OCI-LY1 (cell line): ENCODE measurements around the gene ELAC2.

Source experiments
- H2AFZ ChIP-seq: fragments of 200-600 bp; sonication (generic), shearing (Covaris generic); 2 replicates; pipeline ENCODE4 v1.6.0; 2014; ENCODE audit warnings: antibody characterized with exemption, mild to moderate bottlenecking, low read length
- H3F3A ChIP-seq: fragments of 200-600 bp; sonication (generic), shearing (Covaris generic); 2 replicates; pipeline ENCODE4 v1.6.0; 2014; ENCODE audit warnings: mild to moderate bottlenecking, antibody characterized with exemption, low read length, moderate library complexity; ENCODE audit not compliant: insufficient read depth
- H3K27ac ChIP-seq: fragments of 200-600 bp; sonication (generic); 2 replicates; pipeline ENCODE4 v1.5.1; 2014; ENCODE audit warnings: low read length, mixed run types, mild to moderate bottlenecking, low read depth; ENCODE audit not compliant: poor library complexity, severe bottlenecking
- H3K27me3 ChIP-seq: fragments of 200-600 bp; sonication (generic); 2 replicates; pipeline ENCODE4 v1.6.0; 2014; ENCODE audit warnings: antibody characterized with exemption, mild to moderate bottlenecking, low read length, moderate library complexity; ENCODE audit not compliant: insufficient read depth
- H3K36me3 ChIP-seq: fragments of 200-600 bp; sonication (generic); 2 replicates; pipeline ENCODE4 v1.6.1; 2014; ENCODE audit warnings: mild to moderate bottlenecking, antibody characterized with exemption, low read length, moderate library complexity, mixed read lengths; ENCODE audit not compliant: insufficient read depth
- H3K4me1 ChIP-seq: fragments of 200-600 bp; sonication (generic); 2 replicates; pipeline ENCODE4 v1.5.1; 2014; ENCODE audit warnings: mild to moderate bottlenecking, low read length, moderate library complexity; ENCODE audit not compliant: insufficient read depth, severe bottlenecking
- H3K4me2 ChIP-seq: fragments of 200-600 bp; sonication (generic), shearing (Covaris generic); 2 replicates; pipeline ENCODE4 v1.6.1; 2014; ENCODE audit warnings: low read length
- H3K4me3 ChIP-seq: fragments of 200-600 bp; sonication (generic); 2 replicates; pipeline ENCODE4 v1.5.1; 2014; ENCODE audit warnings: low read length, low read depth, mild to moderate bottlenecking, mixed read lengths; ENCODE audit not compliant: poor library complexity, severe bottlenecking
- H3K79me2 ChIP-seq: fragments of 200-600 bp; shearing (Covaris generic); 2 replicates; pipeline ENCODE4 v1.6.1; 2016; ENCODE audit warnings: mixed run types, low read length, mixed read lengths; ENCODE audit not compliant: insufficient read depth
- H3K9ac ChIP-seq: fragments of 200-600 bp; sonication (generic), shearing (Covaris generic); 2 replicates; pipeline ENCODE4 v1.6.1; 2014; ENCODE audit warnings: mild to moderate bottlenecking, low read length, mixed read lengths
- H3K9me2 ChIP-seq: fragments of 200-600 bp; sonication (generic), shearing (Covaris generic); 2 replicates; pipeline ENCODE4 v1.6.1; 2014; ENCODE audit warnings: low read depth, mild to moderate bottlenecking, low read length, mixed read lengths
- H3K9me3 ChIP-seq: fragments of 200-600 bp; shearing (Covaris generic); 2 replicates; pipeline ENCODE4 v1.6.1; 2014; ENCODE audit warnings: low read length, mixed read lengths
- H4K20me1 ChIP-seq: fragments of 200-600 bp; sonication (generic), shearing (Covaris generic); 2 replicates; pipeline ENCODE4 v1.6.0; 2016; ENCODE audit warnings: mild to moderate bottlenecking, low read length; ENCODE audit not compliant: insufficient read depth
- EZH2 ChIP-seq: fragments of 200-600 bp; sonication (generic), shearing (Covaris generic); IDR thresholded peaks from 2 replicates; pipeline ENCODE4 v1.8.0; 2017; ENCODE audit warnings: borderline replicate concordance, mixed run types, mild to moderate bottlenecking, antibody characterized with exemption, low read length, moderate library complexity, mixed read lengths
- TF ChIP-seq, protein P1 (sequence below): fragments of 200-600 bp; sonication (generic), shearing (Covaris generic); IDR thresholded peaks from 2 replicates; pipeline ENCODE4 v1.5.1; 2017; ENCODE audit warnings: mild to moderate bottlenecking, antibody characterized with exemption, low read length, moderate library complexity, mixed read lengths

ELAC2 gene

GRCh38 chr17:12964840-12965239, 53.0 kb downstream of the ELAC2 start:
- Histone ChIP-seq H3K4me3 (no peak overlapping the region), H3K36me3 (no peaks in the 10 kb centered on the region), H3K27me3 (no peaks in the 10 kb centered on the region), H3K9me3 (no peaks in the 10 kb centered on the region), H3K4me2 (no peak overlapping the region), H3K9ac (no peak overlapping the region), H3F3A (no peaks in the 10 kb centered on the region), H4K20me1 (no peaks in the 10 kb centered on the region), H2AFZ (no peak overlapping the region), H3K9me2 (no peaks in the 10 kb centered on the region), H3K27ac (no peak overlapping the region), H3K4me1 (no peaks in the 10 kb centered on the region), H3K79me2 (no peaks in the 10 kb centered on the region)
- no peak for TF ChIP-seq EZH2
- TF ChIP-seq, protein P1, sequence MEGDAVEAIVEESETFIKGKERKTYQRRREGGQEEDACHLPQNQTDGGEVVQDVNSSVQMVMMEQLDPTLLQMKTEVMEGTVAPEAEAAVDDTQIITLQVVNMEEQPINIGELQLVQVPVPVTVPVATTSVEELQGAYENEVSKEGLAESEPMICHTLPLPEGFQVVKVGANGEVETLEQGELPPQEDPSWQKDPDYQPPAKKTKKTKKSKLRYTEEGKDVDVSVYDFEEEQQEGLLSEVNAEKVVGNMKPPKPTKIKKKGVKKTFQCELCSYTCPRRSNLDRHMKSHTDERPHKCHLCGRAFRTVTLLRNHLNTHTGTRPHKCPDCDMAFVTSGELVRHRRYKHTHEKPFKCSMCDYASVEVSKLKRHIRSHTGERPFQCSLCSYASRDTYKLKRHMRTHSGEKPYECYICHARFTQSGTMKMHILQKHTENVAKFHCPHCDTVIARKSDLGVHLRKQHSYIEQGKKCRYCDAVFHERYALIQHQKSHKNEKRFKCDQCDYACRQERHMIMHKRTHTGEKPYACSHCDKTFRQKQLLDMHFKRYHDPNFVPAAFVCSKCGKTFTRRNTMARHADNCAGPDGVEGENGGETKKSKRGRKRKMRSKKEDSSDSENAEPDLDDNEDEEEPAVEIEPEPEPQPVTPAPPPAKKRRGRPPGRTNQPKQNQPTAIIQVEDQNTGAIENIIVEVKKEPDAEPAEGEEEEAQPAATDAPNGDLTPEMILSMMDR = no peak

GRCh38 chr17:12964162-12964561, 53.7 kb downstream of the ELAC2 start:
- Histone ChIP-seq H3K9me3 (no peaks in the 10 kb centered on the region), H3F3A (no peaks in the 10 kb centered on the region), H4K20me1 (no peaks in the 10 kb centered on the region), H3K4me2 (no peak overlapping the region), H3K36me3 (no peaks in the 10 kb centered on the region), H2AFZ (no peak overlapping the region), H3K79me2 (no peaks in the 10 kb centered on the region), H3K4me3 (no peak overlapping the region), H3K9me2 (no peaks in the 10 kb centered on the region), H3K4me1 (no peaks in the 10 kb centered on the region), H3K27ac (no peak overlapping the region), H3K27me3 (no peaks in the 10 kb centered on the region), H3K9ac (no peak overlapping the region)
- no peak for TF ChIP-seq EZH2
- TF ChIP-seq, protein P1 = no peak

GRCh38 chr17:12963505-12963904, 54.3 kb downstream of the ELAC2 start:
- Histone ChIP-seq H3K4me2 (no peak overlapping the region), H3K9me2 (no peaks in the 10 kb centered on the region), H3K27me3 (no peaks in the 10 kb centered on the region), H3K9ac (no peak overlapping the region), H3K27ac (no peak overlapping the region), H4K20me1 (no peaks in the 10 kb centered on the region), H3K9me3 (no peaks in the 10 kb centered on the region), H3F3A (no peaks in the 10 kb centered on the region), H3K79me2 (no peaks in the 10 kb centered on the region), H3K4me3 (no peak overlapping the region), H3K36me3 (no peaks in the 10 kb centered on the region), H3K4me1 (no peaks in the 10 kb centered on the region), H2AFZ (no peak overlapping the region)
- no peak for TF ChIP-seq EZH2
- TF ChIP-seq, protein P1 = no peak
